Measurements from ENCODE around the gene KCNMA1. TPM values are rescaled to one million over a fixed set of nuclear protein-coding genes. Genes with fewer than 3 reads are reported as not detected.

The KCNMA1 gene
- polyA plus RNA-seq, 3 donors, result 3.1 to 4.1 (median 3.9) TPM

DNA sequence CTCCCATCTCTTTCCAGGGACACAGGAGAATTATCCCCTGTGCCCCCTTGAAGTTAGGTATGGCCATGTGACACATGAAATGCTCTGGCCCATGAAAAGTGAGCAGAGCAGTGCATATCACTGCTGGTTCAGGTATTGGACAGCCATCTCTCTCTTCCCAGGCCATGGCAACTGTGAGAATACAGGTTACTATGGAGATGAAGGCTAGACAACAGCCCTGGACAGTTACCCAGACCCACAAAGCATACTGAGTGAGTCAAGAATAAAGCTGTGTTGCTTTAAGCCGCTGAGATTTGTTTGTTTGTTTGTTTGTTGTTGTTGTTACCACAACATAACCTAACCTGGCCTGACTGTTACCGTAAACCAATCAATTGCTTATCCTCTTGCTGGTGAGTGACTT is 722.3 kb downstream of the KCNMA1 start:
- DNase-seq (ENCODE audit: low read depth in 3 of 3, low spot score in 2 of 3), result no peak

DNA sequence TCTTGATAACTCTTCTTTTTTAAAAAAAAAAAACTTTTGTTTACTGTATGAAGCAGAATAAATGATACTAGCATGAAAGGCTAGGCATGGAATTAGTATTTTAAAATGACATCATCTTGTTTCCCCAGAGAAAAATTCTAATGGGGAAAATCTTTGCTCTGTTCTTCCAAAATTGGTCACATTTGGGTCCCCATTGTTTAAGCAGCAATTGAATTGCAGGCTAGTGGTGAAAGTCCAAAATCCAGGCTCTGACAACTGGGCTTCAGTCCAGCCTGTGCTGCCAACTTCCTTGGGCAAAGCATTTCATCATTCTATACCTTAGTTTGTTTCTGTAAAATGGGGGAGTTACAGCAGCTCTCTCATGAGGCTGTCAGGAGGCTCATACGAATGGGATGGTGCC is 726.4 kb downstream of the KCNMA1 start:
- DNase-seq (ENCODE audit: low read depth in 3 of 3, low spot score in 2 of 3), result no peak

- DNase-seq (ENCODE audit: low read depth in 3 of 3, low spot score in 2 of 3), result no peak
Observed at GRCh38 chr10:76910184-76910962, 727.2 kb downstream of the KCNMA1 start.

GRCh38 chr10:76906256-76906655 is 731.4 kb downstream of the KCNMA1 start:
- no peak for DNase-seq (ENCODE audit: low read depth in 3 of 3, low spot score in 2 of 3)

- DNase-seq (ENCODE audit: low read depth in 3 of 3, low spot score in 2 of 3), result no peak
Observed at GRCh38 chr10:76905251-76905650, 732.4 kb downstream of the KCNMA1 start.

- no peak for DNase-seq (ENCODE audit: low read depth in 3 of 3, low spot score in 2 of 3)
Observed at GRCh38 chr10:76903387-76903945, 734.1 kb downstream of the KCNMA1 start.

DNA sequence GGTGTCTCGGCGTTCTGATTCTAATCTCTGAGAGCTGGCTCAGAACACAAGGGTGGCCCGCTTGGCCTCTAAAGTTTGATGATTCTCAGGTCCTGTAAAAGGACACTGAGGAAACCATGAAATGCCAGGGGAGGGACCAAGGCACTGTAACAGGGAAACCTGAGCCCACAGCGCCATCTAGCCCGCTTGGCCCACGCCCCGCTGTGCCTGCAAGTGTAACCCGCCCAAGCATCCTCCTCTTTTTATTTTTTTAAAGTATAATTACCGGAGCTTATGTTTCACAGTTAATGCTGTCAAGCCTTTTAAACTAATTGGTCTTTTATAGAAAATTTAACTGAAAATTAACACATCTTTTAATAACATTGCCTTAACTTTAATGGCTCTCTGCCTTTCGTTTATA is 734.7 kb downstream of the KCNMA1 start:
- DNase-seq (ENCODE audit: low read depth in 3 of 3, low spot score in 2 of 3), result no peak

DNA sequence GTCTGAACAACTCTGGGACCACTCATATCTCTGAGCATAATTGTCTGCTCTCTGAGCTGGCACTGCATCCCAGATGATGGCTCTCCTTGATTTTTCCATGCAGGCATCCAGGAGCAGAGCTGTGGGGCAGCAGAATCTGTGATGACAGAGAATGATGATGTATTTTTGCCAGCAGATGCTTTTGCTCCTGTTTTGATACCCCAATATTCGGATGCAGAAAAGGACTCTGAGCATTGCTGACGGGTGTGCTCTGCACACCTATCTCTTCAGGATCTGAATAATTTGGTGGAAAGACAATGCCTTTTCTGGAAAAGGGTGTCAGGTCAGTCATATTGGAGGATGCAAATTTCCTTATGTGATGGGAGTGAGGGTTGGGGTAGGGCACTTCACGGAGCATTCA is 735.9 kb downstream of the KCNMA1 start:
- DNase-seq (ENCODE audit: low read depth in 3 of 3, low spot score in 2 of 3), result no peak

- DNase-seq (ENCODE audit: low read depth in 3 of 3, low spot score in 2 of 3), result no peak
Observed at GRCh38 chr10:76899490-76899889, 738.1 kb downstream of the KCNMA1 start.

DNA sequence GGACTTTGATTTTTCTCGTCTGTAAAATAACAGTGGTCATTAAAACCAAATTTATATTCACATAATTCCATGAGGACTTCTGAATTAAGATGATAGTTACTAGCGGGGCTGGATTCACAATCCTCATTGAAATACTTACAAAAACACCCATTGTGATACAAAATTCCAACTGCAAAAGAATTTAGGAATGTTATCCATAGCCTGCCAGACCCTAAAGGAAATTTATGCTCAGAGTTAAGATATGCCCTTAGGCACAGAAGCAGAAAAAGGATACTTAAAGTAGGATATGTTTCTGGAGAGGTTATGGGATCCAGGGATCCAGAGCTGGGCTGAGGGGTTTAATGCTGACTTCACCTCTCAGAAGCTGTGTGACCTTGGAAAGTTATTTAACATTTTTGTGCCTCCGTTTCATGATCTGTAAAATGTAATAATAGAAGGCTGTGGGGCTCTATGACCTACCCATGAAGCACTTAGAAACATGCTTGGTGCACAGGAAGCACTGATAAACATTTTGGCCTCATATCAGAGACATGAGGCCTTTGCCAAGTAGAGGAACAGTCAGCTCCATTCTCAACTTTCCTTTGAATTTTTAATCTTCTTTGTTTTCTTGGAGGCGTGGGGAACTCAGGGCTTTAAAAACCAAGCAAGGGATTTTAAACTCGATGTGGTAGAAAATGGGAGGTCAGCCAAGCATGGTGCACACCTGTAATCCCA is 744.7 kb downstream of the KCNMA1 start:
- DNase-seq (ENCODE audit: low read depth in 3 of 3, low spot score in 2 of 3), result no peak

DNA sequence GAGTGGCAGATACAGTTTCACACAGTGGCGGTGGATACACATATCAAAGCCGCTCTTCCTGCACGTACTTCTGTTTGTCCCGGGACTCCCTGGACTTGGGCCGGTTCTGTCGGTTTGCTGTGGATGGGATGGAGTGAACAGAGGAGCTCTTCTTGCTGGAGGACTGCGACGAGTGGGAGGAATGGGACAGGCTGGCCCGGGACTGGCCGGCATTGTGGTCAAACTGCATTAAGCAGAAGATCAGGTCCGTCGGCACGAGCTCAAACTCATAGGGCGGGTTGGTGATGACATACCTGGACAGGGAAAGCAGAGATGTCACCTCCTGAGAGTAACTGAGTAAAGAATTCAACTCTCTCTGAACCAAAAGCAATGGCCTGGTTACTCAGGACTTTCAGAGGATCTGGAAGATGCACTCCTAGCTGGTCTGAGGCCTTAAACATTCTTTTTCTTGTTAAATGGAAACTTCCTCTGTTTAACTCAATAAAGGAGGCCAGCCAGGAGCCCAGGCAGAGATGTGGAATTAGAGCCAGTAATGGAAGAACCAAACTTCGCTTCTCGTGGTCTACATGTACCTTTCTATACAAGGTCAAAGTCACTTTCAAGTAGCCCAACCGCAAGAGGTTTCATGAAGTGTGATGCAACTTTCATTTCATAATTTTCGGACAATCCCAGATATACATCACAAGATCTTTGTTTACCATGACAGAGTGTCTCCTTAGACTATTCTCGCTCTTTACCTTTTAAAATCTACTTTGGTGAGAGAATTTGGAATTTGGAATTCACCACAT is 750.2 kb downstream of the KCNMA1 start:
- no peak for DNase-seq (ENCODE audit: low read depth in 3 of 3, low spot score in 2 of 3)

DNA sequence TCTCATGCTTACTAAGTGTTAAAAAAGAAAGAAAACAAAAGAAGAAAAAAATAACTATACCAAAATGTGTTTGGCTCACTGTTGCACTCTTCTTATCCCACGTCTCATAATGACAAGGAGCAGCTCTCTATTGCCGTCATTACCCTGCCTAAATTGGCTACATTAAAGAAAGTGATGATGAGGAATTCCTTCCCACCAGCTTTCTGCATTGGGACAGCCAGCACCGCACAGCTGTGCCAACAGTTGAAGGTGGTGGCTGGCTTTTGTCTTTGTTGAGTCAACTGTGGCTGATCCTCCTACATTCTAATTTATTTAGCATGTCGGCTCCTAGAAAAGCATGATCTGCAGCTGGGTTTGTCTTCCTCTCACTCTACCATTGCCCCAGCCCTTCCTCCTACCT is 751.8 kb downstream of the KCNMA1 start:
- DNase-seq (ENCODE audit: low read depth in 3 of 3, low spot score in 2 of 3), result no peak

DNA sequence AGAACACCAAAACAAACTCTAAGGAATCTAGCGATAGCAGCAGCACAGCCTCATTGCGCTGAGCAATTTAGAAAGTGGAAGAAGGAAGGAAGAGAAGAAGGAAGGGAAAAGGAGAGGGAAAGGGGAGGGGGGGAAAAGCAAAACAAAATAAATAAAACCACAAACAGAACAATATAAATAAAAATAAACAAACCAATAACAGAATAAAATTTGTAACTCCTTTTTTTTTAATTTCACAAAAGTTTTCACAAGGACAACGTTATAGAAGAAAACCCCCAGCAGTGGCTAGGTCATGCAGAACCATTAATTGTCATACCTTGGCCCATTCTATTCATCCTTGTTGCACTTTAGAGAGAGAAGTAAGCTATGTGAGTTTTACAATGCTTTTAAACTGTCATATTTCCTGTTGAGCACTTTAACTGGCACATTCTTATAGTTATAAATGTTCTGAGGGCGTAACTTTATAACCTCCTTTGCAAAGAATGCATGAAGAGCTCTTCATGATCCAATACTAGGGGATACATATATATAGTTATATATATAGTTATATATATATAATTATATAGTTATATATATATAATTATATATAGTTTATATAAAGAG is 752.8 kb downstream of the KCNMA1 start:
- DNase-seq (ENCODE audit: low read depth in 3 of 3, low spot score in 2 of 3), result no peak

DNA sequence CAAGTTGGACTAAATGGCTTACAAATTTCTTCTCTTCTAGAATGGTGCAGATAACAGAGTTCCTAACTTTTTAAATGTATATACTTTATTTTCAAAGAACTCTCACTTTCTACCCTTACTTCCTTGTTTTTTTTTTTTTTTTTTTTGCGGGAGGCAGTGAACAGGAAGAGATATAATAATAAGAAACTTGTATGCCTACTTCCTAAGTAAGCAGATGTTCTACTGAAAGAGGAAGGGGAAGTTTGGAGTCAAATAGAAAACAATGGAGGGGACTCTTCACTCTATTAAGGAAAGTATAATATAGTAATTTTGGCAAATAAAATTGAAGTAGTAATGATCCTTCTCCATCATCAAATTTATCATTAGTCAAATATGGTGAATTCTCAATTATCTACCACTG is 754.0 kb downstream of the KCNMA1 start:
- no peak for DNase-seq (ENCODE audit: low read depth in 3 of 3, low spot score in 2 of 3)

- DNase-seq (ENCODE audit: low read depth in 3 of 3, low spot score in 2 of 3), result no peak
Observed at GRCh38 chr10:76882796-76883195, 754.8 kb downstream of the KCNMA1 start.

- no peak for DNase-seq (ENCODE audit: low read depth in 3 of 3, low spot score in 2 of 3)
Observed at GRCh38 chr10:76882245-76882644, 755.4 kb downstream of the KCNMA1 start.

DNA sequence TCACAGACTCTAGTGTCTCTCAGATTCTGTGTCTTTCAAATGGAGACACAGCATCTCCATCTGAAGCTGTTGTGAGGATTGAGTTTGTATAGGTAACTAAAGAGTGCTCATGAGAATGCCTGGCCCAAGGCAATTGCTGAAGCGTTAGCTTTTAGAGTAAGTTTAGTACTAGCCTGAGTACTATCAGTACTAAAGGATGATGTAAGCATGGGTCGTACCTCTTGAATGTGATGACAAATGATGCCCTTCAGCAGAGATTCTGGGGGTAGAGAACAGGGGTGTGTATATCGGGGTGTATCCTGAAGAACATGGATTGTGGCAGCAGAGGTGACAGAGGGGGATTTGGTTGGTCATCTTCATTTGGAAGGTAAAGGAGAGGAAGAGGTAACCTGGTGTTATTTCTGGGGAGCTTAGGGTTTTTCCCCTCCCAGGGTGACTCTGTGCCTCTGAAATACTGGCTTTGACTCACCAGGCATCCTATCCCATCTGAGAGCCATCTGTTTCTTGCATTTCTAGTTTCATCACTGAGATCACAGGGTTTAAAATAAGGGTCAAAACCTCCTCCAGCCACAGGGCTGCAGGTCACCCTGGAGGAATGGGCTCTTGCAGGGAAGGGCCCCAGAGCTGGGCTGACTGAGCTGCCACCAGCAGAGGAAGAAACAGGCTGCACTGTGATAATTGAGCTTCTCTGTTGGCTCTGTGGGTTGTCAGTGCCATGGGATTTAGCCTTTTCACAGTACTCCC is 756.0 kb downstream of the KCNMA1 start:
- DNase-seq (ENCODE audit: low read depth in 3 of 3, low spot score in 2 of 3), result no peak

DNA sequence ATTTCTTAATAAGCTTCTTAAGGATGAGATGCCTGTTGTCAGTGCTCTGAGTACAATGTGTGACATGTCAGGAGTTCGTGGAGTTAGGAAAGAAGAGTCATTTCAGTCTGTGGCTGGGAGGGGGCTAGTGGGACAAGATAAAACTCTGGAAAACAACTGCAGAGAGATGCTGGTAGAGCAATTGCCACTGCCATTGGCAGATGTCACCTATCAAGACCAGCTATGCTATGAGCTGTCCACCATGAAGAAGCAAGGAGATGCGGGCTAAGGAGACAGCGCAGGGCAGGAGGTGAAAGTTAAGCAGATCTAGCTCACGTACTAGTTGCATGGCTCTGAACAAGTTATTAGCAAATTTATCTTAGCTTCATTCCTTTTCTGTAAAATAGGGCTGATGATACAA is 756.7 kb downstream of the KCNMA1 start:
- DNase-seq (ENCODE audit: low read depth in 3 of 3, low spot score in 2 of 3), result no peak

DNA sequence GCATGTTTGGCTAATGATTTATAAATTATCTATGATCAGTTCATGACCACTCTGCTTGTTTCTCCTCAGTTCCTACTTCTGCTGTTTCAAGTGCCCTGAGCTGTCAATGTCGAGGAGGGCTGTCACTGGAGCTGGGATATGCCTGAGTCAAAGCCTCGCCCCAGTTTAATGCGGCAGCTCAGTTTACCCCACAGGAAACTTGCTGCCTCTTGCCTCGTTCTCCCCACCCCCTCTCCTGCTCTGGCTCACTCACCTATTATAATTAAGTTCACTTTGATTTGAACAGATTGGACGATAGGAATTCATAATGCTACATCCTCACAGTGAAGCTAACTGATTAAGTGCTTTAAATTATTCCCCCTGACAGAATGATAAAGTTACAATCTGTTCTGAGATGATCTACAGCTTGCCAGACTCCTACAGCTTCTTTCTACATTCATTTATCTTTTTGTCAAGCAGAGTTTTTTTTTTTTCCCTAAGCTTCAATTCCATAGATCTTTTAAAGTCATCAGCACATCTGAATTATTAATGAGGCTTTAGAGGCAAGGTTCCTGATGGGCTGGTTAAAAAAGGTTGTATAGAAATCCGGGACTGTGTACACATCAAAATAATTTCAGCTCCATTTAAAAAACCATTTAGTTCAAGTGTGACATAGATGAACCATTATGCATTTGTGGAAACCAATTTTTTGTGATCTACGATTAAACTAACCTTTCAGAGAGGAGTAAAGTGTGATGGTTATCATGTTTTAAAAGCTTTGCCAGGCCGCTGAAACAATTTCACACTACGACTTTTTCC is 758.3 kb downstream of the KCNMA1 start:
- DNase-seq (ENCODE audit: low read depth in 3 of 3, low spot score in 2 of 3), result no peak
